ENCODE measurements around the gene MCTP1.
A peak's percentile ranks its signal among the peaks of the same experiment; 100 is the strongest.

MCTP1 gene

DNA sequence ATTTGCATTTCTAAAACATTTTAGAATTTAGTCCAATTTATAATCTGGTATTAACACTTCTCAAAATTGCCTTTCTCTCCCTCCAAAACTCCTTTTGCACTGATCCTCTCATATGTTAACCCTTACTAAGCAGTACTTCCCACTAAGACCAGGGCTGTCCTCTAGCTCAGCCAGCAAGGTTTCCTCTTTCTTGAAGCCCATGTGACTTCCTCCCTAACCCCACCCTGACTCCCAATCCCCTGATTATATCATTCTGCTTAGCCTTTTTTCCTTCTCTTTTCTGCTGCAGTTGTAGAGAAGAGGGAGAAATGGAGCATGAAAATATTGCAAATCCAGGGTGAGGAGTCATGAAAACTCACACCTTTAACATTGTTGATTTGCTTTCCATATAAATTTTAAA lies 241.7 kb downstream of the MCTP1 start:
- H3K4me3 ChIP-seq (ENCODE audit: low read depth, low read length), result no peak overlapping the region
- no peak for TF ChIP-seq CTCF (IDR thresholded peaks at IDR 0.05; ENCODE audit: insufficient read depth, low read depth, low read length, missing control alignments)
- DNase-seq (ENCODE audit: low read depth), result no peak

GRCh38 chr5:95042037-95042436 lies 242.9 kb downstream of the MCTP1 start:
- TF ChIP-seq CTCF (IDR thresholded peaks at IDR 0.05; ENCODE audit: insufficient read depth, low read depth, low read length, missing control alignments), result no peak
- no peak for DNase-seq (ENCODE audit: low read depth)
- no peak overlapping the region for H3K4me3 ChIP-seq (ENCODE audit: low read depth, low read length)

GRCh38 chr5:95035891-95036685 lies 248.8 kb downstream of the MCTP1 start:
- no peak overlapping the region for H3K4me3 ChIP-seq (ENCODE audit: low read depth, low read length)
- DNase-seq (ENCODE audit: low read depth), result no peak
- TF ChIP-seq CTCF (IDR thresholded peaks at IDR 0.05; ENCODE audit: insufficient read depth, low read depth, low read length, missing control alignments), result no peak

DNA sequence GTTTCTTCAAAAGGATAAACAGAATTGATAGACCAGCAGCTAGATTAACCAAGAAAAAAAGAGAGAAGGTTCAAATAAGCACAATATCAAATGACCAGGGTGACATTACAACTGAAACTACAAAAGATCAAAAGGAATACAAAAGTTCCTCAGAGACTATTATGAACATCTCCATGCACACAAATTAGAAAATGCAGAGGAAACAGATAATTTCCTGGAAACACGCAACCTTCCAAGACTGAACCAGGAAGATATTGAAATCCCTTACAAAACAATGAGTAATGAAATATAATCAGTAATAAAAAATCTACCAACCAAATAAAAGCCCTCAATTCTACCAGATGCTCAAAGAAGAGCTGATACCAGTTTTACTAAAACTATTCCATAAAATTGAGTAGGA lies 252.1 kb downstream of the MCTP1 start:
- no peak for TF ChIP-seq CTCF (IDR thresholded peaks at IDR 0.05; ENCODE audit: insufficient read depth, low read depth, low read length, missing control alignments)
- no peak overlapping the region for H3K4me3 ChIP-seq (ENCODE audit: low read depth, low read length)
- no peak for DNase-seq (ENCODE audit: low read depth)

DNA sequence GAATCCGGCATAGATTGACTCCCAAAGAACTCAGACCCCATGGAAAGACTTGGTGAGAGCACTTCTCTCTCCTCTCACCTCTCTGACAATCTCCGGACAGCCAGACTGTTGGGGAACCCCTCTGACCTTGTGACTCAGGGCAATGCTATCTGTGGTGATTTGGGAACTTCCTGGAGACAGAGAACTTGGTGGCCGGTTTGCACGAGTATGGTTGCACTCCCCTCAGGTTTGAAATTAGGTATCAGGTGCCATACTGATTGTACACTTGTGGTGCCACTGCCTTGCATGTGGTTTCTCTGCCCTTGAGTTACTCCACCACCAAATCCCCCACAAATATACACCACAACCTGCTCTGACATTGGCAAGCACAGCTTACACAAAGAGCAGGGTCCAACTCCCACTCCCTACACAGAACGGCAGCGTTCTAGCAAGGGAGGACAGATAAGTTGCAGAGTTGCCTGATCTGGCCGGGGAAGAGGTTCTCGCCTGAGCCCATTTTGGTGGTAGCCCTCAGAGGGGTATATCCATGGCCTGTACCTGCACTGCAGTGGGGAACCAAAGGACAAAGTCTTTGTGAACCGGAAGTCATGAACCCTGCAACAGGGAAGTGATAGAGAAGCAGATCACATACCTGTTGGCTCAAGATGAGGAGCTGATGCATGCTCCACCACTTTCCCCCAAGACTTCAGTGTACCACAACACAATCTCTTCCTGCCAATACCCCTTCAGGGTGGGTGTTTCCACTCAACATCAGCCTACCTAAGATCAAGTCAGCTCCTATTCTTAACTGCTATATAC lies 255.1 kb downstream of the MCTP1 start:
- peak; percentile 62 for DNase-seq (ENCODE audit: low read depth)
- no peak for TF ChIP-seq CTCF (IDR thresholded peaks at IDR 0.05; ENCODE audit: insufficient read depth, low read depth, low read length, missing control alignments)
- H3K4me3 ChIP-seq (ENCODE audit: low read depth, low read length), result no peak overlapping the region

DNA sequence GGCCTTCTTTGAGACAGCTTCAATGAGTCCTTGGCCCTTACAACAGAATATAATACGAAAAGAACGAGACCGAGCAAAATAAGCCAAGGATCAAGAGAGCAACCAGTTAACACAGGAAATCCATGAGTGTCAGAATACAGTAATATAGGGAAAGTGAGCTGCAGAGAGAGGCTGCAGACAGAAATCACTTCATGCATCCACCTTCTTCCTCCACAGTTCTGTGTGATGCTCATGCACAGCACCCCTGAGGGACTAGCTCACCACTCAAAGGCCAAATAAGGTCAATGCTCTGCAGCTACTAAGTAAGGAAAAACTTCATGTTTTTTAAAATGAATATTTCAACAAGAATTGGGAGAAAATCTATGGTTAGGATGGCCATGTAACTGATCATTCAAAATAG lies 257.1 kb downstream of the MCTP1 start:
- TF ChIP-seq CTCF (IDR thresholded peaks at IDR 0.05; ENCODE audit: insufficient read depth, low read depth, low read length, missing control alignments), result no peak
- DNase-seq (ENCODE audit: low read depth), result peak; percentile 33
- H3K4me3 ChIP-seq (ENCODE audit: low read depth, low read length), result no peak overlapping the region
